ENCODE data around the gene CTSD. TPM values are rescaled to one million over a fixed set of nuclear protein-coding genes. Genes with fewer than 3 reads are reported as not detected.

CTSD gene
- total RNA-seq, 2 experiments from 2014 or later, result 31.7 to 44.1 TPM

- BruUV-seq (replicated peaks), result no TSS peak
- Histone ChIP-seq H3K4me3 (ENCODE audit: low read depth, low read length, poor library complexity, severe bottlenecking) (no peak overlapping the region), H3K4me1 (ENCODE audit: insufficient read depth, low read length, poor library complexity, severe bottlenecking) (peaks cover 8% of the 10 kb centered on the region), H3K27ac (ENCODE audit: low read depth, low read length, poor library complexity, severe bottlenecking) (no peak overlapping the region), H3K36me3 (ENCODE audit: insufficient read depth, low read length) (no peaks in the 10 kb centered on the region), H3K9me3 (ENCODE audit: low read length) (no peaks in the 10 kb centered on the region), H3K4me2 (ENCODE audit: low read length) (no peak overlapping the region), H3K9me2 (ENCODE audit: insufficient read depth, low read length) (no peaks in the 10 kb centered on the region), H4K20me1 (ENCODE audit: insufficient read depth, low read length) (no peaks in the 10 kb centered on the region), H2AFZ (ENCODE audit: low read length) (no peak overlapping the region), H3K79me2 (ENCODE audit: insufficient read depth, low read depth, low read length) (no peaks in the 10 kb centered on the region)
- no peak for DNase-seq (ENCODE audit: low spot score)
- intact Hi-C loops (cut with micrococcal nuclease; ENCODE audit: unreplicated experiment), result no loop called here
- ChIA-PET POLR2A (no interaction called here), CTCF (ENCODE audit: unreplicated experiment) (no interaction called here)
- TF ChIP-seq EZH2phosphoT487 (IDR thresholded peaks at IDR 0.05; ENCODE audit: borderline replicate concordance, low read depth, low read length), result no peak
- TF ChIP-seq, protein P1, sequence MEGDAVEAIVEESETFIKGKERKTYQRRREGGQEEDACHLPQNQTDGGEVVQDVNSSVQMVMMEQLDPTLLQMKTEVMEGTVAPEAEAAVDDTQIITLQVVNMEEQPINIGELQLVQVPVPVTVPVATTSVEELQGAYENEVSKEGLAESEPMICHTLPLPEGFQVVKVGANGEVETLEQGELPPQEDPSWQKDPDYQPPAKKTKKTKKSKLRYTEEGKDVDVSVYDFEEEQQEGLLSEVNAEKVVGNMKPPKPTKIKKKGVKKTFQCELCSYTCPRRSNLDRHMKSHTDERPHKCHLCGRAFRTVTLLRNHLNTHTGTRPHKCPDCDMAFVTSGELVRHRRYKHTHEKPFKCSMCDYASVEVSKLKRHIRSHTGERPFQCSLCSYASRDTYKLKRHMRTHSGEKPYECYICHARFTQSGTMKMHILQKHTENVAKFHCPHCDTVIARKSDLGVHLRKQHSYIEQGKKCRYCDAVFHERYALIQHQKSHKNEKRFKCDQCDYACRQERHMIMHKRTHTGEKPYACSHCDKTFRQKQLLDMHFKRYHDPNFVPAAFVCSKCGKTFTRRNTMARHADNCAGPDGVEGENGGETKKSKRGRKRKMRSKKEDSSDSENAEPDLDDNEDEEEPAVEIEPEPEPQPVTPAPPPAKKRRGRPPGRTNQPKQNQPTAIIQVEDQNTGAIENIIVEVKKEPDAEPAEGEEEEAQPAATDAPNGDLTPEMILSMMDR (conservative IDR thresholded peaks at IDR 0.05; ENCODE audit: low read length), result no peak
These were observed 5.0 kb downstream of the CTSD start for GRCh38 chr11:1758611-1759150.

DNA sequence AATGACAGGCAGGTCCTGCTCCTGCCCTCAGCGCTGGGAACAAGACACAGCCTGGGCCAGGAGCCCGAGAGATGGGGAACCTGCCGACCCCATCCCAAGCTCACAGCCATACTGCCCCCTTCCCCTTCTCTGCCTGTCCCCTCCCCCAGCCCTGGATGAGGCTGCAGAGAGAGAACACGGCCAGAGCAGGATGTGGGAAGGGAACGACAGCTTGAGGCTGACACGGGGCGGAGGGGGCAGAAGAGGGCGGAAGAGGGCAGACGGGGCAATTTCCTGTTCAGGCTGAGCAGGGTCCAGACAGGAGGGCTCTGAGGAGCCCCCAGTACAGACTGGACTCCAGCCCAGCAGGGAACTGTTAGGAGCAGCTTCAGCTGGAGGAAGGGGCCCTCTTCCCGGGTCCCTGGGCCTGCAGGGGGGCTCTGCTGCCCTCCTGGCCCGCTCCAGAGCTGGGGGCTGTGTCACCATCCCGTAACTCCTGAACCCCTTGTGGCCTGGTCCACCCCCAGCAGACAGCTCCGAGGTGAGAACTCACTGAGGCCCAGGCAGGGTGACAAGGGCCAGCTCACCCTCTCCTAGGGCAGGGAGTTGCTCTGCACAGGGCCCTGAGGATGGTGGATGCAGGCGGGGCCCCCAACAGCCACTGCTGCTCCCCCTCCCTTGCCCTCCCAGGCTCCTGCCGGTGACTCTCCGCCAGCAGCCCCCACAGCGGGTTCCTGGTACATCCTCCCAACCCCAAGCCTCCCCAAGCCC, 5.7 kb downstream of the CTSD start:
- DNase-seq (ENCODE audit: low spot score), result no peak
- Histone ChIP-seq H3K9me3 (ENCODE audit: low read length) (no peaks in the 10 kb centered on the region), H4K20me1 (ENCODE audit: insufficient read depth, low read length) (no peaks in the 10 kb centered on the region), H2AFZ (ENCODE audit: low read length) (no peak overlapping the region), H3K4me3 (ENCODE audit: low read depth, low read length, poor library complexity, severe bottlenecking) (no peak overlapping the region), H3K36me3 (ENCODE audit: insufficient read depth, low read length) (no peaks in the 10 kb centered on the region), H3K27ac (ENCODE audit: low read depth, low read length, poor library complexity, severe bottlenecking) (no peak overlapping the region), H3K4me2 (ENCODE audit: low read length) (no peak overlapping the region), H3K79me2 (ENCODE audit: insufficient read depth, low read depth, low read length) (no peaks in the 10 kb centered on the region), H3K9me2 (ENCODE audit: insufficient read depth, low read length) (no peaks in the 10 kb centered on the region), H3K4me1 (ENCODE audit: insufficient read depth, low read length, poor library complexity, severe bottlenecking) (peaks cover 5% of the 10 kb centered on the region)
- CTCF ChIA-PET (ENCODE audit: unreplicated experiment), result no interaction called here
- intact Hi-C loops (cut with micrococcal nuclease; ENCODE audit: unreplicated experiment), result no loop called here
- TF ChIP-seq, protein P1 (conservative IDR thresholded peaks at IDR 0.05; ENCODE audit: low read length), result no peak
- TF ChIP-seq EZH2phosphoT487 (IDR thresholded peaks at IDR 0.05; ENCODE audit: borderline replicate concordance, low read depth, low read length), result no peak
- POLR2A ChIA-PET, result no interaction called here
- BruUV-seq (replicated peaks), result no TSS peak

Data from OCI-LY7 (cell line).